GM12878 (cell line): Measurements from ENCODE around the gene BCL2. TPM values are rescaled to one million over a fixed set of nuclear protein-coding genes. Genes with fewer than 3 reads are reported as not detected.
A peak's percentile ranks its signal among the peaks of the same experiment; 100 is the strongest.

ENCODE experiments used
- ATAC-seq: fragments of 200-7000 bp; cut with Tn5 transposase; 3 replicates; pipeline ENCODE4 v1.9.1; 2020; ENCODE audit warnings: mild to moderate bottlenecking, moderate library complexity
- BruUV-seq: library from RNA; stranded (reverse); fragments of 400-500 nt; replicated peaks from 2 replicates; lab custom pipeline; 2021; lab: Mats Ljungman, UMichigan
- CTCF ChIA-PET: fragments of 300-600 bp; sonication (Branson Sonifier 250); formaldehyde crosslinking; extraction: SDS; loops from one replicate; lab custom pipeline; 2021; ENCODE audit warnings: inconsistent platforms; lab: Yijun Ruan, JAX
- POLR2A ChIA-PET: fragments of 350-600 bp; formaldehyde crosslinking; extraction: SDS; loops from one replicate; lab custom pipeline; 2021; ENCODE audit warnings: inconsistent platforms; lab: Charles Lee
- RAD21 ChIA-PET: fragments of 300-600 bp; sonication (Branson Sonifier 250); formaldehyde crosslinking; loops from one replicate; lab custom pipeline; 2023; ENCODE audit warnings: antibody characterized with exemption; ENCODE audit not compliant: unreplicated experiment; lab: Charles Lee
- SMC1A ChIA-PET: fragments of 300-600 bp; sonication (Branson Sonifier 250); formaldehyde crosslinking; loops from one replicate; lab custom pipeline; 2023; ENCODE audit not compliant: unreplicated experiment, uncharacterized antibody; lab: Charles Lee
- DNase-seq: peaks from one replicate; pipeline ENCODE4 v3.0.0-alpha.2; 2011; ENCODE audit warnings: low read depth, low spot score
- FAIRE-seq: peaks from 3 replicates; lab custom pipeline; 2011; peaks lifted over from hg19 to GRCh38; lab: Jason Lieb, UNC
- H2AFZ ChIP-seq: 2 replicates; pipeline ENCODE4 v1.6.0; 2011; ENCODE audit warnings: low read depth, low read length, control low read depth; ENCODE audit not compliant: control insufficient read depth
- H3K27ac ChIP-seq: 2 replicates; pipeline ENCODE4 v1.5.1; 2011; ENCODE audit warnings: control low read depth; ENCODE audit not compliant: control insufficient read depth, insufficient read depth
- H3K27me3 ChIP-seq, 2 experiments: replicated peaks in 1 of 2; 2 replicates each; pipeline versions ENCODE4 v1.6.0 to v1.6.1; 2011; ENCODE audit warnings: low read length in 1 of 2; ENCODE audit not compliant: control insufficient read depth in 2 of 2, insufficient read depth in 2 of 2
- H3K36me3 ChIP-seq, 2 experiments: 2 replicates each; pipeline ENCODE4 v1.5.1; 2011; ENCODE audit warnings: low read length in 1 of 2; ENCODE audit not compliant: control insufficient read depth in 2 of 2, insufficient read depth in 2 of 2
- H3K4me1 ChIP-seq: 2 replicates; pipeline ENCODE4 v1.6.1; 2011; ENCODE audit warnings: mild to moderate bottlenecking, low read length, moderate library complexity, mixed read lengths; ENCODE audit not compliant: control insufficient read depth, insufficient read depth
- H3K4me2 ChIP-seq: 2 replicates; pipeline ENCODE4 v1.6.0; 2011; ENCODE audit warnings: control low read depth; ENCODE audit not compliant: control insufficient read depth, insufficient read depth
- H3K4me3 ChIP-seq: fragments of 200-600 bp; sonication (generic); 2 replicates; pipeline ENCODE4 v1.5.1; 2016
- H3K79me2 ChIP-seq: 2 replicates; pipeline ENCODE4 v1.6.0; 2011; ENCODE audit warnings: low read length; ENCODE audit not compliant: control insufficient read depth, insufficient read depth
- H3K9ac ChIP-seq: 2 replicates; pipeline ENCODE4 v1.8.0; 2011; ENCODE audit warnings: low read length, control low read depth, mixed read lengths; ENCODE audit not compliant: control insufficient read depth, insufficient read depth
- H3K9me3 ChIP-seq: replicated peaks from 3 replicates; pipeline ENCODE4 v1.5.1; 2011; ENCODE audit warnings: mild to moderate bottlenecking, low read length; ENCODE audit not compliant: control insufficient read depth, insufficient read depth
- H4K20me1 ChIP-seq: 2 replicates; pipeline ENCODE4 v1.6.0; 2011; ENCODE audit not compliant: control insufficient read depth, insufficient read depth
- BCL3 ChIP-seq: IDR thresholded peaks from 2 replicates; pipeline ENCODE4 v1.6.1; 2011; ENCODE audit warnings: borderline replicate concordance, low read depth, mild to moderate bottlenecking, moderate library complexity, low read length; ENCODE audit not compliant: insufficient read depth, poor library complexity, severe bottlenecking
- HDGF ChIP-seq: fragments of 450-650 bp; IDR thresholded peaks from 2 replicates; pipeline ENCODE4 v1.6.1; 2016; ENCODE audit warnings: antibody characterized with exemption
- KDM1A ChIP-seq: fragments of 200-600 bp; sonication (generic); IDR thresholded peaks from 2 replicates; pipeline ENCODE4 v1.6.1; 2016; ENCODE audit warnings: borderline replicate concordance
- LARP7 ChIP-seq: fragments of 450-650 bp; IDR thresholded peaks from 2 replicates; pipeline ENCODE4 v1.6.1; 2017; ENCODE audit warnings: mild to moderate bottlenecking
- MYB ChIP-seq: fragments of 150-350 bp; IDR thresholded peaks from 2 replicates; pipeline ENCODE4 v1.6.1; 2014; ENCODE audit warnings: mild to moderate bottlenecking, low read depth, low read length, borderline replicate concordance
- NFIC ChIP-seq: IDR thresholded peaks from 2 replicates; pipeline ENCODE4 v1.6.1; 2012; ENCODE audit warnings: low read depth, mild to moderate bottlenecking, inconsistent platforms, low read length, moderate library complexity
- PML ChIP-seq: IDR thresholded peaks from 2 replicates; pipeline ENCODE4 v1.6.1; 2012; ENCODE audit warnings: low read length, inconsistent platforms
- RELB ChIP-seq: fragments of 450-650 bp; IDR thresholded peaks from 2 replicates; pipeline ENCODE4 v1.6.1; 2017; ENCODE audit warnings: low read depth, mild to moderate bottlenecking, moderate library complexity
- RFX5 ChIP-seq: IDR thresholded peaks from 2 replicates; pipeline ENCODE4 v1.6.1; 2011; ENCODE audit warnings: low read depth, low read length, improper control_type of control experiment
- SP1 ChIP-seq: IDR thresholded peaks from one replicate; pipeline ENCODE4 v1.6.1; 2011; ENCODE audit warnings: low read depth, low read length
- ZNF622 ChIP-seq: fragments of 450-650 bp; IDR thresholded peaks from 2 replicates; pipeline ENCODE4 v1.6.1; 2017; ENCODE audit warnings: mild to moderate bottlenecking, inconsistent platforms
- WGBS: methylation state at CpG from one replicate; pipeline ENCODE4 v1.1.6; 2016; ENCODE audit warnings: low lambda C conversion rate; ENCODE audit not compliant: insufficient replicate concordance, insufficient coverage; ENCODE audit errors: missing lambda C conversion rate; 5-methylcytosine and 5-hydroxymethylcytosine counted together
- in situ Hi-C: fragments of 300-500 bp; cut with MboI; formaldehyde crosslinking; loops from 9 replicates; pipeline ENCODE4 v1.14.3; 2018; ENCODE audit warnings: mixed read lengths
- intact Hi-C: fragments of 100-400 bp; cut with micrococcal nuclease; formaldehyde crosslinking; loops from one replicate; pipeline ENCODE4 v1.14.2; 2022; ENCODE audit not compliant: unreplicated experiment
- polyA plus RNA-seq, 11 experiments: library from polyadenylated mRNA; depleted of rRNA in 4 of 11; unstranded in 6 of 11; stranded (reverse) in 5 of 11; fragments of >200 nt; fragmentation: Nextera tagmentation in 4 of 11; fragmentation: Illumina TruSeq in 1 of 11; extraction: Ambion mirVana in 4 of 11; extraction: Trizol in 1 of 11; gene quantifications; 1 replicate in 1 of 11; 2 replicates in 10 of 11; pipeline versions ENCODE4 v1.2.1 to v1.2.3, GENCODE V29; 2011 to 2016; ENCODE audit warnings: inconsistent platforms in 2 of 11, missing spikeins in 2 of 11, low read depth in 1 of 11
- total RNA-seq, 4 experiments: library from RNA; depleted of rRNA in 3 of 4; stranded (reverse); fragments of >200 nt in 3 of 4; fragmentation: Illumina TruSeq in 1 of 4; extraction: Trizol in 1 of 4; gene quantifications; 2 replicates each; pipeline versions ENCODE4 v1.2.1 to v1.2.3, GENCODE V29; 2013 to 2021
- TF ChIP-seq, protein P1 (sequence below): fragments of 450-650 bp; IDR thresholded peaks from 2 replicates; pipeline ENCODE4 v1.6.1; 2014; ENCODE audit warnings: mild to moderate bottlenecking

BCL2 gene
- total and polyA plus RNA-seq, 10 of the 15 experiments (the other 5 are each of a cell fraction or from before 2014, with no cell fraction given) = 4.1 to 47.8 (median 19.3) TPM

DNA sequence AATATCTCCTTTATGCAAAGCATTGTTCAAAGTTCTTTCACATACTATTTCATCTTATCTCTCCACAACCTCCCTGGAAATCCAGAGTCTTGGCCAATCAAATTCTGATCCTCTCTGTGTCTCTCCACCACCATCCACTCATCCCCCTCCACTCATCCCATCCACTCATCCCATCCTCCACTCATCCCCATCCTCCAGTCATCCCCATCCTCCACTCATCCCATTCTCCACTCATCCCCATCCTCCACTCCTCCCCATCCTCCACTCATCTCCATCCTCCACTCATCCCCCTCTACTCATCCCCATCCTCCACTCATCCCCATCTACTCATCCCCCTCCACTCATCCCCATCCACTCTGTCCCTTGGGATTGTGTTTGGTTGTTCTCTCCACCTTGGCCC lies 101.1 kb downstream of the BCL2 start:
- H3K27ac ChIP-seq = no peak overlapping the region
- CTCF ChIA-PET = interaction anchor here (1.6 kb wide), 1 partner anchor 23 kb away, joined by 4 read pairs; no protein-coding TSS in a partner anchor
- peaks cover 79% of the 10 kb centered on the region for H3K79me2 ChIP-seq
- in situ Hi-C loops = no loop called here
- TF ChIP-seq LARP7 = no peak
- TF ChIP-seq, all 136 proteins: peak for 0
- H3K4me2 ChIP-seq = no peak overlapping the region
- FAIRE-seq (no peak), ATAC-seq (no peak), DNase-seq (no peak)
- no peak overlapping the region for H3K4me3 ChIP-seq
- no peaks in the 10 kb centered on the region for H3K27me3 ChIP-seq
- peaks cover 1 to 3% of the 10 kb centered on the region in 2 experiments; a peak in 2 of 4 replicates for H3K36me3 ChIP-seq
- H3K9ac ChIP-seq = no peak overlapping the region
- intact Hi-C loops = no loop called here
- SMC1A ChIA-PET = no interaction called here
- POLR2A ChIA-PET = no interaction called here
- no peak overlapping the region for H2AFZ ChIP-seq
- no peaks in the 10 kb centered on the region for H4K20me1 ChIP-seq
- BruUV-seq = no TSS peak
- H3K4me1 ChIP-seq = peaks cover 32% of the 10 kb centered on the region
- RAD21 ChIA-PET = interaction anchor here (0.6 kb wide), 1 partner anchor 93 kb away, joined by 3 read pairs; no protein-coding TSS in a partner anchor
- no peaks in the 10 kb centered on the region; the same call in 2 of the 3 replicates for H3K9me3 ChIP-seq

- POLR2A ChIA-PET = no interaction called here
- Histone ChIP-seq H3K4me1 (peaks cover 37% of the 10 kb centered on the region), H3K9ac (peak overlapping the region; percentile 37), H3K36me3 (peaks cover 2 to 6% of the 10 kb centered on the region in 2 experiments; a peak in 3 of 4 replicates), H3K4me3 (peak overlapping the region; percentile 31; the same call in 1 of the 2 replicates), H2AFZ (no peak overlapping the region), H4K20me1 (no peaks in the 10 kb centered on the region), H3K4me2 (peak overlapping the region; percentile 73), H3K79me2 (peaks cover 77% of the 10 kb centered on the region), H3K27ac (peak overlapping the region; percentile 67), H3K27me3 (no peaks in the 10 kb centered on the region), H3K9me3 (no peaks in the 10 kb centered on the region; the same call in 2 of the 3 replicates)
- DNase-seq (no peak), FAIRE-seq (no peak), ATAC-seq (peak; percentile 79)
- CTCF ChIA-PET = interaction anchor here (1.0 kb wide), 1 partner anchor 47 kb away, joined by 3 read pairs; no protein-coding TSS in a partner anchor
- SMC1A ChIA-PET = interaction anchor here (1.0 to 1.2 kb wide), 2 partner anchors 10 to 101 kb away, joined by 3 to 4 read pairs; no protein-coding TSS in a partner anchor
- in situ Hi-C loops = no loop called here
- no TSS peak for BruUV-seq
- RAD21 ChIA-PET = interaction anchor here (0.6 to 1.0 kb wide), 2 partner anchors 45 to 103 kb away, joined by 3 read pairs; partner anchors contain the start of gene BCL2
- intact Hi-C loops = no loop called here
- 10% methylated on average over 9 of the region's 9 CpGs for WGBS
- TF ChIP-seq ZNF622 = no peak
- no peak for TF ChIP-seq PML
- no peak for TF ChIP-seq RELB
- no peak; the same call in 1 of the 2 replicates for TF ChIP-seq NFIC
- no peak for TF ChIP-seq KDM1A
- no peak for TF ChIP-seq SP1
- TF ChIP-seq MYB = no peak
- no peak for TF ChIP-seq BCL3
- TF ChIP-seq HDGF = no peak
- TF ChIP-seq, protein P1, sequence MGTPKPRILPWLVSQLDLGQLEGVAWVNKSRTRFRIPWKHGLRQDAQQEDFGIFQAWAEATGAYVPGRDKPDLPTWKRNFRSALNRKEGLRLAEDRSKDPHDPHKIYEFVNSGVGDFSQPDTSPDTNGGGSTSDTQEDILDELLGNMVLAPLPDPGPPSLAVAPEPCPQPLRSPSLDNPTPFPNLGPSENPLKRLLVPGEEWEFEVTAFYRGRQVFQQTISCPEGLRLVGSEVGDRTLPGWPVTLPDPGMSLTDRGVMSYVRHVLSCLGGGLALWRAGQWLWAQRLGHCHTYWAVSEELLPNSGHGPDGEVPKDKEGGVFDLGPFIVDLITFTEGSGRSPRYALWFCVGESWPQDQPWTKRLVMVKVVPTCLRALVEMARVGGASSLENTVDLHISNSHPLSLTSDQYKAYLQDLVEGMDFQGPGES = no peak
- no peak for TF ChIP-seq RFX5
Observed at GRCh38 chr18:63216516-63217311, 102.9 kb downstream of the BCL2 start.
